Calu3 (cell line): ENCODE data around the gene NR2F1. TPM values are rescaled to one million over a fixed set of nuclear protein-coding genes. Genes with fewer than 3 reads are reported as not detected.

Source experiments
- BruUV-seq: library from RNA; stranded (reverse); fragments of 400-500 nt; replicated peaks from 2 replicates; lab custom pipeline; 2021; lab: Mats Ljungman, UMichigan
- CTCF ChIA-PET: fragments of 300-600 bp; sonication (Branson Sonifier 250); formaldehyde crosslinking; loops from one replicate; lab custom pipeline; 2022; ENCODE audit warnings: antibody characterized with exemption; lab: Charles Lee
- DNase-seq: peaks from one replicate; pipeline ENCODE4 v3.0.0; 2022
- H3K27ac Mint-ChIP-seq: one replicate; pipeline ENCODE4 v1.8.0; 2022; ENCODE audit warnings: mixed read lengths; ENCODE audit not compliant: unreplicated experiment
- H3K27me3 Mint-ChIP-seq: one replicate; pipeline ENCODE4 v1.8.0; 2022; ENCODE audit warnings: mixed read lengths; ENCODE audit not compliant: unreplicated experiment
- H3K36me3 Mint-ChIP-seq: one replicate; pipeline ENCODE4 v1.8.0; 2022; ENCODE audit warnings: mild to moderate bottlenecking, moderate library complexity, mixed read lengths; ENCODE audit not compliant: insufficient read depth, unreplicated experiment
- H3K4me1 Mint-ChIP-seq: one replicate; pipeline ENCODE4 v1.8.0; 2022; ENCODE audit warnings: mild to moderate bottlenecking, low read depth, mixed read lengths; ENCODE audit not compliant: unreplicated experiment
- H3K4me3 Mint-ChIP-seq: one replicate; pipeline ENCODE4 v1.8.0; 2022; ENCODE audit warnings: mild to moderate bottlenecking, low read depth, moderate library complexity, mixed read lengths; ENCODE audit not compliant: unreplicated experiment
- H3K9me3 Mint-ChIP-seq: one replicate; pipeline ENCODE4 v1.8.0; 2022; ENCODE audit warnings: low read depth, mixed read lengths; ENCODE audit not compliant: unreplicated experiment
- intact Hi-C: fragments of 100-400 bp; cut with micrococcal nuclease; formaldehyde crosslinking; loops from one replicate; pipeline ENCODE4 v1.10.0; 2022; ENCODE audit not compliant: unreplicated experiment
- total RNA-seq: library from RNA; stranded (reverse); gene quantifications from 2 replicates; pipeline ENCODE4 v1.2.3, GENCODE V29; 2022
- TF ChIP-seq, protein P1 (sequence below): fragments of 200-600 bp; IDR thresholded peaks from one replicate; pipeline ENCODE4 v1.8.0; 2022; ENCODE audit warnings: antibody characterized with exemption; ENCODE audit not compliant: unreplicated experiment

The NR2F1 gene
- total RNA-seq, 1 experiment from 2014 or later, result 29.1 TPM

DNA sequence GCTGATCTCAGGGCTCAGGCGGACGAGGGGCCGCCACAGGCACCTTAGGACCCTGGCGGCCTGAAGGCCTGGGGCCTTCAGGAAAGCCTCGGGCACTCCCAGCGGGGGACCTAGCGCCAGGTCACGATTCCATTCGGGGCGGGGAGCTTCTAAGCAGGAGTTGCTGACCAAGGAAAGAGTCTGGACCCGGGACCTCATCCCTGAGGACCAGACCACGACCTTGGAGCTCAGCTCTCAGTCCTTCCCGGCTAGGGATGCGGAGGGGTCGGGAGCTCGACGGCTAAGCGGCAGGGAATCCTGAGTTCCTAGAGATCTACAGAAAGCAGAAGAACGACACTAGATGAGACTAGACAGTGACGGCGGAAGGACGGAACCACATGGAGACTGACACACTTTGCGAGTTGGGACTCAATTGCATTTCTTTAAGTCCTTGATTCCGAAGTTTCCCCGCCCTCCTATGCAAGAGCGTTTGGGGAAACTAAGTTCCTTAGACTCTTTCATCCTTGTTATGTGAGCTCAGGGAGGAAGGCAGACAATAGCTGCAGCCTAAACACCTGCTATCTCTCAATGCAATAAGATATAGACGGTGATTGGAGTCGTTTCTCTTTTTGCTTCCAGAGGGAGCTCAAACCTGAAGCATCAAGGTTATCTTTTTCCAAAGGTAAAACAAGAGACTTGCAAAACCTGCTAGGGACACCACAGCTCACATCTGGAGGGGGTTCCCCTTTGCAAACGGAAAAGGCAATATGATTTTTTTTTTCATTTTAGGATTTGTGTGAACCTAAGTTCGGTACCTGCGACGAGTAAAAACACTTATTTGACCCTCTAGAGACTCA, 11.7 kb upstream of the NR2F1 start:
- Mint-ChIP-seq H3K9me3 (no peaks in the 10 kb centered on the region), H3K4me3 (no peak overlapping the region), H3K27ac (no peak overlapping the region), H3K4me1 (peaks cover 7% of the 10 kb centered on the region), H3K36me3 (peaks cover 5% of the 10 kb centered on the region), H3K27me3 (no peaks in the 10 kb centered on the region)
- no TSS peak for BruUV-seq
- DNase-seq, result no peak
- intact Hi-C loops, result no loop called here
- CTCF ChIA-PET, result no interaction called here
- TF ChIP-seq, protein P1, sequence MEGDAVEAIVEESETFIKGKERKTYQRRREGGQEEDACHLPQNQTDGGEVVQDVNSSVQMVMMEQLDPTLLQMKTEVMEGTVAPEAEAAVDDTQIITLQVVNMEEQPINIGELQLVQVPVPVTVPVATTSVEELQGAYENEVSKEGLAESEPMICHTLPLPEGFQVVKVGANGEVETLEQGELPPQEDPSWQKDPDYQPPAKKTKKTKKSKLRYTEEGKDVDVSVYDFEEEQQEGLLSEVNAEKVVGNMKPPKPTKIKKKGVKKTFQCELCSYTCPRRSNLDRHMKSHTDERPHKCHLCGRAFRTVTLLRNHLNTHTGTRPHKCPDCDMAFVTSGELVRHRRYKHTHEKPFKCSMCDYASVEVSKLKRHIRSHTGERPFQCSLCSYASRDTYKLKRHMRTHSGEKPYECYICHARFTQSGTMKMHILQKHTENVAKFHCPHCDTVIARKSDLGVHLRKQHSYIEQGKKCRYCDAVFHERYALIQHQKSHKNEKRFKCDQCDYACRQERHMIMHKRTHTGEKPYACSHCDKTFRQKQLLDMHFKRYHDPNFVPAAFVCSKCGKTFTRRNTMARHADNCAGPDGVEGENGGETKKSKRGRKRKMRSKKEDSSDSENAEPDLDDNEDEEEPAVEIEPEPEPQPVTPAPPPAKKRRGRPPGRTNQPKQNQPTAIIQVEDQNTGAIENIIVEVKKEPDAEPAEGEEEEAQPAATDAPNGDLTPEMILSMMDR, result no peak

DNA sequence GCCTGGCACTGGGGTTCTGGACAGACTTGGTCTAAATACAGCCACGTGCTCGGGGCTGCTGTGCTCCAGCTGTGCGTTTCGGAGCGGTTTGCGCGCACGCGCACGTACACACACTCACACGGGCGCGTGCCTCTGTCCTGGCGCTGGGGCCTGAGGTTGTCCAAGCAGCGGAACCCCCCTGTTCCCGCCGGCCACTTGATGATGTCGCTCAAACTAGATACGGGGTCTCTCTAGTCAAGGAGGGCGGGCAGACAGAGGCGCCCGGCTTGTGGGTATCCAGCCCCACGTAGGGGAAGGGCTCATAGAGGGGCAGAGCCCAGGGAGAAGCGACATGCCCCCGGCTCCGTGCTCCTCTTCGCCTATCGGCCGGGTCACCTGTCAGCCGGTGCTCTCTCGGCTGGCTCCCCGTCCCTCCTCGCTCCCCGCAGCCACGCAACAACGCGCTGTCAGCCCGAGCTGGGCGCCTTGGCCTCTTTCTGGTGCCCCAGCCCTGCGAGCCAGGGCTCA, 10.9 kb upstream of the NR2F1 start:
- TF ChIP-seq, protein P1, result no peak
- H3K4me1 Mint-ChIP-seq, result peaks cover 5% of the 10 kb centered on the region
- no peak overlapping the region for H3K4me3 Mint-ChIP-seq
- no peaks in the 10 kb centered on the region for H3K27me3 Mint-ChIP-seq
- no peaks in the 10 kb centered on the region for H3K9me3 Mint-ChIP-seq
- DNase-seq, result no peak
- H3K27ac Mint-ChIP-seq, result no peak overlapping the region
- BruUV-seq, result no TSS peak
- CTCF ChIA-PET, result interaction anchor here (0.6 kb wide), 1 partner anchor 14 kb away, joined by 3 read pairs; no protein-coding TSS in a partner anchor
- peaks cover 5% of the 10 kb centered on the region for H3K36me3 Mint-ChIP-seq
- intact Hi-C loops, result no loop called here

DNA sequence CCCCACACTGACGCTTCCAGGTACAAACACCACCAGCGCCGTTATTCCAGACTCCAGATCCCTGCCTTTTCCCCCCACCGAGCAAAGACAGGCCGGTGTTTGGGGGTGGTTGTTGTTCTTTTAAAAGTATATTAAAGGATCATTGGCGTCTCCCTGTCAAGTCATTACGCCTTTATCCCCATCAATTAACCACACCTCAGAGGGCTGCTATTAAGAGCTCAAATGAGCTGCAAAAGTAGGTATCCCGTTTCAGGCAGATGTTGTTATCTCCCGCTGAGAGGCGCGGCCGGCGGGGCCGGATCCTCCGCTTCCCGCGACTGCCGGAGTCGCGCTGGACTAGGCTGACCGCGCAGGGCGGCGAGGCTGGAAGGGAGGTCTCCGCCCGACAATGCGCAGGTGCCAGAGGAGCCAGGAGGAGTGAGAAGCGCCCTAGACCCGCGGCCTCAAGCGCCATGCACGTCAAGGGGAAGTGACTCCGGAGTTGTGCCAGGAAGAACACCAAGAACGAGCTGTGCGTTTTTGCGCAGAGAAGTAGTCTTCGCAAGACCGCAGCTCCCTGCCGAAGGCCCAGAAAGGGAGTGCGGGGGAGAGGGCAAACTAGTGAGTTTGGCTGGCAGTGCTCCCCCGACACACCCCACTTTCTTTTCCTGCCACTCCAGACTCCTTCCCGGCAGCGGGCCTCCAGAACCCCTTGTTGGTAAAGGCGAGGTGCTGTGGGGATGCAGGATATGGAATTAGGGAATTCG, 10.2 kb upstream of the NR2F1 start:
- Mint-ChIP-seq H3K27me3 (no peaks in the 10 kb centered on the region), H3K27ac (no peak overlapping the region), H3K4me3 (no peak overlapping the region), H3K4me1 (no peaks in the 10 kb centered on the region), H3K9me3 (no peaks in the 10 kb centered on the region), H3K36me3 (peaks cover 5% of the 10 kb centered on the region)
- intact Hi-C loops, result no loop called here
- no peak for DNase-seq
- TF ChIP-seq, protein P1, result no peak
- no TSS peak for BruUV-seq
- CTCF ChIA-PET, result interaction anchor here (0.6 kb wide), 1 partner anchor 14 kb away, joined by 3 read pairs; no protein-coding TSS in a partner anchor
